Hematopoietic multipotent progenitor cell treated with erythropoietin and hydrocortisone succinate and interleukin-3 and kit ligand, for 8 days (in vitro differentiated cells): ENCODE measurements around the gene GPR84.

Experiments
- DNase-seq: peaks from one replicate; pipeline ENCODE4 v3.0.0-alpha.2; 2015

Gene GPR84

DNA sequence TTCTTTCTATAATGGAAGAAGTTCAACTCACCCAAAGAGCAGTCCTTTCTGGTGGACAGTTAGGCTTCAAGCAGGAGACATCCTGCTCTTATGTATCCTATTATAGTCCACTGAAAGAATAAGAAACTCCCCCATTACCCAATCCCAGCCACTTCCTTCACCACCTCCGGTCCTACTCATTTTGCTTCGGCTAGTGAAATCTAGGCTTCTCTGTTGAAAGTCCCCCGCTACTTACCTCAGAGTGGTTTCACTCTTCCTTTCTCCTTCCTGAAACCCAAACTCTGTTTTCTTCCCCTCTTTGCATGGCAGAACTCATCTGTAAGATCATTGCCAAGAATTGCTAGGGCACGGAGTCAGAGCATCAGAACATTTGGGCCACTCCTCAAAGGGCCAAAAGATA, at the start of gene GPR84:
TSS of gene GPR84 (minus strand) at position 74 of the 400 bp plus-strand sequence. CDS start 635 bp downstream, outside the sequence.
- DNase-seq: no peak

DNA sequence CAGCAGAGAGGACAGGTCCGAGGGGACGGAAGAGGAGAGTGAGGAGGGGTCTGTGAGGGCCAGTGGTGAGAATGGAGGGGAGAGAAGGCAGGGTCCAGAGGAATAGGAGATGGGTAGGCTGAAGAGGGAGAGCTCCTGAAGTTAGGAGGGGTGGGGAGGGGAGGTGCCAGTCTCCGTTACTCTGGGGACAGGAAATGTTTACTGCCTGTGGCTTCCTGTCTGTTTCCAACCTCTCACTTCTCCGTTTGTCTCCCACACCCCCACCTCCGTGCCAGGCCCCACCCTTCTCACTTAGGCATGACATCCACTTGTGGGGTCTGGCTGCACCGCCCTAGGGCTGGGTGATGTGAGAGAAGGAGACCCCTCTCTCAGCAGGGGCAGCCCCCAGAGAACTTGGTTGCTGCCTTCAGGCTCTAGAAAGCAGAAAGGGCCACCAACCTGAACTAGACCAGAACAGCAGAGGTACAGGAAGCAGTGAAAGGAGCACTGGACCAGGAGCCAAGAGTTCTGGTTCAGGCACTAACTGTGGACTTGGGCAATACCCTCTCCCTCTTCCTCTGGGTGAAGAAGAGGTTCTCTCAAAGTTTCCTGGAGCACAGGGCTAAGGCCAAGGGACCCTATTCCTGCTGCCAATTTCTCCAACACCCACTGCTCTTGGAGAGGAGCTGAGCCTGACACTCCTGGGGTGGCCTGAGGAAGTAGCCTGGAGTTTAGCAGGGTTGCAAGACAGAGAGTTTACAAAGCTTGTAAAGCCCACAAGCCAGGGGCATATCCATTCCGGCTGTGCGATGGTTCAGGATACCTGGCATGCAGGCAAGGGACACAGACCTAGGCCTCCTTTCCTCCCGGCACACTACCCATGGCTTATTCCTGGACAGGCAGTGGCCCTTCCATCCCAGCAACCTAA, 49.3 kb upstream of the GPR84 start:
- DNase-seq: peak; percentile 54

DNA sequence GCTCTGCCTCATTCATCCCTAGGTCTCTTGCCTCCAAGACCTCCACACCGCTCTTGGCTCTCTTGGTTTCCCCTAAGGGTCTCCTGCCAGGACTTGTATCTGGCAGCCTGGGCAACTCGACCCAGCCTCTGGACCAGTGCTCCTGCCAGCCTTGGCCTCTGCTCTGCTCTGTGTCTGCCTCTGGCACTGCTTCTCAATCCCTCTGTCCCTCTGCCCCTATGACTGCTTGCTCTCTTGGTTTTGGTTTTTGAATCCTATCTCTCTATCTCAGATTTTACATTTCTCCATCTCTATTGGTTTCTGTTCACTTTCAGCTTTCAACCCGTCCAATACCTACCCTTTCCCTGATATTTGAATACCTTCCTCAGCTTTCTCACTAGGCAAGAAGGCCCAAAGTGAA, 48.5 kb upstream of the GPR84 start:
- DNase-seq: no peak

DNA sequence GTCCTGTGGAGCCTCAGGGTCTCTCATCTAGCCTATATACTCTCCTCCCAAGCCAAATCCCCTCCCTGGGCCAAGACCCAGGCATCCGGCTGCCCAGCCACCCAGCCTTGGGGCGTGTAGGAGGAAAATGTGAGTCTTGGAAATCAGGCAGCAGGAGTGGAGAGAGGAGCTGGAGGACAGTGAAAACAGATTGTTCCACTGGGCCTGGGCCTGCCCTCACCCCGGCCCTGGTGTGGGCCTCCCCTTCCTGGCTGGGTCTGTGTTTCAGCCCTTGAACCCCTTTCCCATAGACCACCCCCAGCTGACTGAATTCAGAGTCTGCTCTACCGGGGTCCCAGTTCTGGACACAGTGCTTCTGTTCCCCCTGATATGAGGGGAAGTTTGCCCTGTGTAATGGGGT, 48.1 kb upstream of the GPR84 start:
- DNase-seq: no peak

DNA sequence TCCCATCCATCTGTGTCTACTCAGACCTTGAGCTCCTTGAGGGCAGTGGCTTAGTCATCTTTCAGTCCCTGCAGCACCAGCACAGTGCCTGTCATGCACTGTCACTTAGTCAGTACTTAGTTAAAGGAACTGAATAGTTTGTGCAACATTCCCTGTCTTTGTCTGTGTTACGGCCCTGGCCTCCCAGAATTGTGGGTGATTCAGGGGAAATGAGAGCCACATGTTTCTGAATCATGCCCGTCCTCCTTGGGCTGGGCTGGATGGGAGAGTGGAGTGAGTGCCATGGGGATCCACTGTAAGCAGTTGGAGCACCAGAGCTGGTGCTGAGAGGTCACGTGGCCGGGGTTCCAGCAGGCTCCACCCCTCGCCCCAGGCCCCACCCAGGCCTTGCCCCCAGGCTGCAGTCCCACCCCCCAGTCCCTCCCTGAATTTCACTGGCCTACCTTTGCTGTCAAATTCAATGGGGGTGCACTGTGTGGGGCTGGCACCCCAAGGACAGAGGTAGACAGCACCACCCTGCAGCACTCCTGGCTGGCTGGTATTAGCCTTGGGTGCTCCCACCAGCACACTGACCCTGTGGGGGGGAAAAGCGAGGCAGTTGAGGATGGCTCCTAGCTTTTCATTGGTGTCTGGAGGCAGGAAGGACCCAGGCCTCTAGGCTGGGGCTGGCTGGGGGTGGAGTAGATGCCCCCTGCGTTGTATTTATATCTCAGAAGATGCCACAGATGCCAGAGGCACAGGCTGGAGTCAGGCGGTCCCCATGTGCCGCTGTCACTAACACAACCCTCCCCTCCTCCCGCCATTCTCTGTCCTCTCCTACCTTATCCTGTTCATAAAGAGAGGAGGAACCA, 47.3 kb upstream of the GPR84 start:
- peak; percentile 21 for DNase-seq

DNA sequence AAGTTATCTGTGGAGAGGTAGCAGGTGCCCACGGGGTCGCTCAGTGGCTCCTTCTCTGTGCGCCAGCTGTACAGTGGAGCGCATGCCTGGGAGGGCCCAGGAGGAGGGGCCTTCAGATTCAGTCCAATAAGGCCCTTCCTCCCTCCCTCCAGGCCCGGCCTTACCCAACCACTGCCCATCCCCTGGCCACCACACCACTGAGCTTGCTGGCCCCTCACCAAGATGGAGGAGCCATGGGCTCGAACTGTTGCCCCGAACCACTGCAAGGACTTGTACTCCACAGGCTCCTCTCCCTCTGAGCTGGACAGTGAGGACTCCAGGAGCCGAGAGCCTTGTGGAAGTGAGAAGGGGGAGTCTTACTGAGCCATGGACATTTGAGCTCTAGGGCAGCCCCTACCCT, 45.0 kb upstream of the GPR84 start:
- no peak for DNase-seq

DNA sequence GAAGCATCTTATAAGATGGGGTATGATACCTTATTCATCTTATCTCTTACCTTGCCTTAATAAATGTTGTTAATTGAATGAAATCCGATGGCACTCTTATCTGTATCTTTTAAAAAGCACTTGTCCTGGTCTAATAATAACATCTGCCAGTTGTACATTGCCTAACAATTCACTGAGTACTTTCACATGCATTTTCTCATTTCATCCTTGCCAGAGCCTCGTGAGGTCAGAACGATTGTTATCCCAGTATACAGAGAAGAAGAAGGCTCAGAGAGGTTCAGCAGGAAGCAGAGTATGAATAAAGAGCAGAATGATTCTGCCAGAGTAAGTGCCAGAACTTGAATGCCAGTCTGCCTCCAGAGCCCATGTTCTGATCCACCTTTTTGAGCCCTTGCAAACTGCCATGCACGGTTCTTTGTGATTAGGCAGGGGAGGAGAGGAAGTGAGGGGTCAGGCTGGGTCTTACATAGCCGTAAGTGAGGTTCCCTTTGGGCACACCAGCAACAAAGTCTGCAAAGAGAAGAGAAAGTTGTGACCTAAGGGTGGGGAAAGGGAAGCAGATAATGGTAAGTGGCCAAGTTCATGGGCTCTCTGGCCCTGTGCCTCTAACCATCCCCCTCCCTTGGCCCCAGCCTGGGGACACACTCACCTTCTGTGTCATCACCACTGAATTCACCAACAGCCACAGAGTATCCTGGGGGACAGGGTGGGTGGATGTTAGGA, 43.1 kb upstream of the GPR84 start:
- no peak for DNase-seq

DNA sequence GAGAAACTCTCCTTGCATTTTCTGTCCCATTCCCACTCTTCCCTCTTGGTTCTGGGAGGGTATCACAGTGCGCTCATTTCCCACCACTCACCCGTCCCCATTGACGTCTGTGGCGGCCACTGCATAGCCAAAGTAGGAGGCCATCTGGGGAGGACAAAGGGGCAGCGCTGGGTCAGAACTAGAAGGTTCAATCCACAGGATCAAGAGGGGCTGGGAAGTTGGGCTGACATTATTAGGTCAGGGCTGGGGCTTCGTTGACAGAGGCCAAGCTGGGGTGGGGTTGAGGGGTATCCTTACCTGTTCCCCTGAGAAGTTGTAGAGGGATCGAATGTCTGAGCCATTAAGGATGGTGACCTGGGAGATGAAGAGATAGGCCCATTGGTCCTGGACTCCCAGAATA, 41.3 kb upstream of the GPR84 start:
- DNase-seq: no peak

DNA sequence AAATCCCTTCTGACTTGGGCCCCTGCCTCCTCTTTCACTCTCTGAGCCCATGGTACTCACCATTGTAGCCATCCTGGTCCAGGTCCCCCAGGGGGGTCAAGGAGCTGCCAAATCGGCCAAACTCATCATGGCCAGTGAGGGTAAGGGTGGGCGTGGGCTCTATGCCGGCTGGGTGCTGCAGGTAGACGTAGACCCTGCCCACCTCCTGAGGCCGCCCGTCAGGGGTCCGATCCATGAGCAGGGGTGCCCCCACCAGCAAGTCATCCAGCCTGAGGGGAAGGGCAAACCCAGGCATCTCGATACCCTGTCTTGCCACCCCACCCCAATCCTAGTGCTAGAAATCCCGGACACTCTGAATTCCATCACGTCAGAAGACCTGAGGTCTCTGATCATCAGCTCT, 40.8 kb upstream of the GPR84 start:
- DNase-seq: no peak

DNA sequence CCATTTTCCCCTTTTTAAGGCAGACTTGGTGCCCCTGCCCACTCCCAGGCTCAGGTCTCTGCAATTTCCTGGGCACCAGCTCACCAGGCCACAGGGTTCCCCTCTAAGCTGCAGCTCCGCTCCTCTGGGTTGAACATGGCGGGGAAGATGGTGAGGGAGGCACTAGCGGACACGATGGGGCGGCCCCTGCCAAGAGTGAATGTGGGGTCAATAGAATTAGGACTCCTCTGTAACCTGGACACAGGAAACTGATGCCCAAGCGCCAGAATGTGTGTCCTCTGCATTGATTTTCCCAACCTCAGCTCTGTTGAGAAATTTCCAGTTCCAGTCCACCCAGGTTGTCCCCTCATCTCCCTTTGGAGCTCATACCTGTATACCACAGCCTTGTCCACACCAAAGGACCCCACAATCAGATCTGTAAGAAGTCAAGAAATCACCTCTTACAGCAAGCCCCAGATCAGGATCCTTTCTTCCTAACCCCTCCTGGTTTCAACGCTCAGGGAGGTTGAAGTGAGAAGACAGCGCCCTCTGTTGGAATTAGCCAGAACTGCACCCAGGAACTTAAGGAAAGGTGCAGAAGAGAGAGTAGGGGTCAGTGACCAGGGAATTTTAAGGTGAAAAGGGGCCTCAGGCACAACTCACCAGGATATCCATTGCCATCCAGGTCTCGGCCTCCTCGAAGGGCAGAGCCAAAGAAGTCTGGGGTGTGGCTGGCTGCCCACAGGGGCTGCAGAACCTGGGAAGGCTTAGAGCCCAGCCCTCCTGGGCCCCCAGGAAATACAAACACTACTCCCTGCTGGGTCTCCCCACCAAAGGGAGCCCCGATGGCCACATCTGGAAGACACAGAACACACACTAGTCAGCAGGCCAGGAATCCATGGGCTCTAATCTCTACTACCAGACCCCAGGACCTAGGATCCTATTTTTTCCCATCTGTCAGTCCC, 40.0 kb upstream of the GPR84 start:
- DNase-seq: peak; percentile 69

DNA sequence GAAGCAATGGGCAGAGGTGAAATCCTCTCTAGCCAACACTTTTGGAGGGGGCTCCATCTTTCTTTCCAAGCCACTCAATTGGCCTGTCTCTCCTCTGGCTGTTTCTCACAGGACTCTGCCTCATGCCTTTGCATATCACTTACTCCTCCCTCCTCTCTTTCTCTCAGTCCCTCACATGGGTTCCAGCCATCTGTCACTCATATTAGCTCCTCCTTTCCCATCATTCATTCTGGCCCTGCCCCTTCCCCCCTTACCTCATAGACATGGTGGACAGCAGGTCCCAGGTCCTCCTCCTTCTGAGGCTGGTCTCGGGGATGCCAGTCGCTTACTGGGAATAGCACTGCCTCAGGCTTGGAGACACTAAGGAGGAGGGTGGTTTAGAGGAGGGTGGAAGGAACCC, 36.8 kb upstream of the GPR84 start:
- no peak for DNase-seq

DNA sequence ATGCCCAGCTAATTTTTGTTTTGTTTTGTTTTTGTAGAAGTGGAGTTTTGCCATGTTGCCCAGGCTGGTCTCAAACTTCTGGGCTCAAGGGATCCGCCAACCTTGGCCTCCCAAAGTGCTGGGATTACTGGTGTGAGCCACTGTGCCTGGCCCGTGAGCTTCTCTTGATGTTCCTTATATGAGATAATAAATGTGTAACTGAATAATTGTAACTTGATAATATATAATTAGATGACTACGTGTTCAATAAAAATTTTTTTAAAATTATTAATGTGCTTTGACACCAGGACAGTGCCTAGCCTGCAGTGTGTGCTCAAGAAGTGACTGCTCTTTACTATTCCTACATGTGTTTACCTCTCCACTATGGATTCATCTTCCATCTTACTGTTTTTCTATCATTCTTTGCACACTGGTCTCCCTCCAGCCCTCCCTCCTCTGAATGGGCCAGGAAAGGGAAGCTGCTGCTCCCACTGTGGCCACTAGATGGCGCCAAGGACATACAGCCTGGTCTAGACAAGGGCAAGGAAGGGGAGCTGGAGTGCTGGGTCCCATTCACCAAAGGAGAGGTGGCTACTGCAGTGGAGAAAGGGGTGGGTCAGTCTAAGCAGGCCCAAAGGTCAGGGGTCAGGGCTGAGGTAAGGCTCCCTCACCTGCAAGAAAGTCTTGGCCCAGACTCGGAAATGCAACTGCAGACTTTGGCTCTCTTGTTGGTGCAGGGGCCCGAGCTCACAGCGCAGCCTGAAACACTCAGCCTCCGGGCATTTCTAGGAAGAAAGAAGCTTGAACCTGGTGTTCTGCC, 34.9 kb upstream of the GPR84 start:
- peak; percentile 85 for DNase-seq

DNA sequence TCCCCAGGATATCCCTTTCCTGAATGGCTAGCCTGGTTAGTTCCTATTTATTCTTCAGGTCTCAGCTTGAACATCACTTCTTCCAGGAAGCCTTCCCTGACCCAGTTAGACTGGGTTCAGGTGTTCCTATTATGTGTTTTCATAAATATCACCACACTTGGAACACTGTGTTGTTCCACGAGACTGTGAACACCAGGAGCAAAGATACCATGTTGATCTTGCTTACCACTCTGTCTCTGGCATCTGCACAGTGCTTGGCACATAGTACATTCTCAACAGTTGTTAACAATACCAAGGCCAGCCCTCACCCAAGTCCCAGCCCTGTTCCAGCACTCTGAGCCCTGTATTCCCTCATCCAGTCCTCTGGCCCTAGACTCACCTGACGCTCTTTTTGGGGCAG, 33.9 kb upstream of the GPR84 start:
- no peak for DNase-seq

DNA sequence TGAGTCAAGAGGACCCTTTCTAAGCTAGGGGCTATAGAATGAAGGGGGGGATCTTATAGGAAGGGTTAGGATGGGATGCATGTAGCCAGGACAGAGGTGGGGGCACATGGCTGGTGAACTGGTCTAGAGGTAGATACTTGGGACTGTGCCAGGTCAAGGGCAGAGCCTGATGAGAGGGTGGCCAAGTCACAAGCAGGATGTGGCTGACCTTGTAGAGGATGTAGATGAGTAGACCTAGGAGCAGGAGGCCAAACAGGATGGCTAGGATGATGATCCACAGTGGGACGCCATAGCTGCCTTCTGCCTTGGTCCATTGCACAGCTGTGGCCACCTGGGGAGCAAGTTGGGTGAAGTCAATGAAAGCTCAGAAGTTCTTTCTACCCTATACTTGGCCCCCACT, 32.9 kb upstream of the GPR84 start:
- no peak for DNase-seq

DNA sequence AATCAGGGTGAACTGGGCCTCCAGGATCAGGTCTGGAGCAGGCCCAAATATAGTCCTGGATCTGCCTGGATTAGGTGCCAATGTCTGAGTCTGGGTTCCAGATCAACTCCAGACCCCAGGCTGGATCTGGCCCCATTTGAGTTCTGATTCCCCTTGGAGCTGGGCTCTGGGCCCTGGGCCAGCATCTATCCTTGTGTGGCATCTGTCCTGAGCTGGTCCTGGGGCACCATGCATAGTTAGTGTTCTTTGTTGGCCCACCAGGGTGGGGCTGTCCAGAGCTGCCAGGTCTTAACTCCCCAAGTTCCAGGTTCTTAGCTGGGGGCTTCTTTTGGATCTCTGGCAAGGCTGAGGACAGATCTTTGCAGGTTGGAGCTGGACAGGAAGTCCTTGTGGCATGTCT, 31.3 kb upstream of the GPR84 start:
- DNase-seq: no peak

DNA sequence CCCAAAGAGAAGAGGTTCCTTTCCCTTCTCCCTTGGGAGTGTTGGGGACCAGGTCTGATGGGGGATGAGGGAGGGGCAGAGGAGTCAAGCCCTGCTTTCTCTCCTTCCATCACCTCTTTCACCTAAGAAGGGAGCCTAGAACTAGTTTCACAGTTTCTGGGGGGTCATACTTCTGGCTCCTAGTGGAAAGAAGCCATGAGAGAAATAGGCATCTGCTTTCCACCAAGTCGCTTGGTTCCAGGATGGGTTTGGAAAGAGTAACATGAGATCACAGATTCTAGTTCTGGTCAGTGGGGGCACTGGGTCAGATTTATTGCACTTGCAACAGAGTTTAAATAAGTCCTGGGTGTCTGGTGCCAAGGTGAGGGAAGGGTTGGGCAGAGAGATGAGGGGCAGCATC, 30.7 kb upstream of the GPR84 start:
- DNase-seq: no peak

DNA sequence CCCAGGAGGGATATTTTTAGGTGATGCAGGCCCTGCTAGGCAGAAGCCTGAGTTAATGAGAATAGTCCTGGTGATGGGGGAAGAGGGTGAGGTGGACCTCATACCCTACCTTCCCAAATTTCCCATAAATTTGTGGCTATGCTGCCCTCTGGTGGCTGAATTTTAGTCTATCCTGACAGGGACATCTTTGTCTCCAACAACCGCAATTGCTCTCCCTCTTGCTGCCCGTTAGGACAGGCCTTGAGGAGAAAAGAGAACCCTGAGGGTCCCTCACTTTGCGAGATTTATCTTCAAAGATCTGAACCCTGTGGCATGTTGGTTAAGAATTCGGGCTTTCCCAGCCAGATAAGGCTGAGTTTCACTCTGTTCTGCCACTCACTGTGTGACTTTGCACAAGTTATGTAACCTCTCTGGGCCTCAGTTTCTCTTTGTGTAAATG, 30.0 kb upstream of the GPR84 start:
- DNase-seq: peak; percentile 71

DNA sequence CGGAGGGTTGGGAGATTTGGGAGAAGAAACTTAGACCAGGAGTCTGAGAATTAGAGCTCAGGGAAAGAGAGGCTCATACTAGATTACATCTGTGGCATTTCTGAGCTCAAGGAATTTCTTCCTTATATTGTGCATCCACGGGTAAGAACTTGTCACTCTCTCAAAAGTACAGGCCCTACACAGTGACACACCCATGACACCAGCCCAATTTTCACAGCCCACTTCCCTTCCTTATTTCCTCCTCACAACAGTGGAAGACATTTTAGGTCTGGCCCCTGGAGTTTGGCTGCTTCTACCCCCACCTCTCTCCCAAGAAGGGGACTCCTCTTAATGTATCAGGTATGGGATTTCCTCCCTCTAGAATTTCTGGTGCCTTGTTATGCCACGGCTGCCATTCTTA, 29.5 kb upstream of the GPR84 start:
- DNase-seq: no peak

DNA sequence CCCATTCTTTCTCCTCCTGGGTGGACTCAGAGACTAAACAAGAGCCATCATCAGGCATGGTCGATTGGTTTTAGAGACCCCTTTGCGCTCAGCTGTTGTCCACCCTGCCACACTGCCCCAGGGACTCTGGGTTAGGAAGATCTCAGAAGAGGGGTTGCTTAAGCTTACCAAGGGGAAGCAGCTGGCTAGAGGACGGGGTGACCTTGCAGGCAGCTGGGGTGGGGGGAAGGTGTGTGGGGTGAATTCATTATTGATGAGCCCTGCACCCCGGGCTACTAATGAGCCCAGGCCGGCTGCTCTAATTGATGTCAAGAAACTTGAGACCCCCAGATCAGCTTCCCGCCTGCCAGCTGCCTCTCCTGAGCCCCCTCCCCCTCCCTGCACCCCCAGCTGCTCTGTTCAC, 28.9 kb upstream of the GPR84 start:
- no peak for DNase-seq

DNA sequence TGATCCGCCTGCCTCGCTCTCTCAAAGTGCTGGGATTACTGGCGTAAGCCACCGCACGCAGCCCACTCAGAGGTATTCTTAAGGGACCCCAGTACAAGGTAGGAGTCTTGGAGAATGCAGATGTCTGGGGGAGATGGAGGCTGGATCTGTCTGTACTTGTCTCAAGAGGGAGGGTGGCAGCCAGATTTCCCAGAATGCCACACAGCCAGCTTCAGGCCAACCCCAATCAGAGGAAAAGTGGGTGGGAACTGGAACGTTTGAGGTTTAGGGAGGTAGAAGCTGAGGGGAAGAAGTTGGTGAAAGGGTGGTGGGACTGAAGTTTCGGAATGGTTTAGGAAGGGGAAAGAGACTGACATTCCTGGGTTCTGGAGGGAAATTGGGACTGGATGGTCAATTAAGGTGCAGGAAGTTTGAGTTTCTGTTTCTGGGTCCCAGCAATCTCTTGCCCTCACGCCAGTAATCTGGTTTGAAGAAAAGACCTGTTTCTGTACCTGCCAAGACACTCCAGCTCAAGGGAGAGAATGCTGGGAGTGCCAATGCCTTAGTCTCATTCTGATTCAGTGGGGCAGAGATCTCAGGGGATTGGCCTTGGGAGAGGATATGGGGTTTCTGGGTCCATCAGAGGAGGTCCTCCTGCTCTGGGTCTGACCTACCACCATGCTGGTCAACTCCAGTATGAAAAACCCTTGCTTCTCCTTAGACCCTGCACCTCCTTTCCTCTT, 28.4 kb upstream of the GPR84 start:
- no peak for DNase-seq
